ENCODE results near the gene FHOD1. TPM values are rescaled to one million over a fixed set of nuclear protein-coding genes. Genes with fewer than 3 reads are reported as not detected.

Gene FHOD1
- total and polyA plus RNA-seq, 9 of the 15 experiments (the other 6 are each of a cell fraction or from before 2014, with no cell fraction given), result 18.7 to 126 (median 32.3) TPM

DNA sequence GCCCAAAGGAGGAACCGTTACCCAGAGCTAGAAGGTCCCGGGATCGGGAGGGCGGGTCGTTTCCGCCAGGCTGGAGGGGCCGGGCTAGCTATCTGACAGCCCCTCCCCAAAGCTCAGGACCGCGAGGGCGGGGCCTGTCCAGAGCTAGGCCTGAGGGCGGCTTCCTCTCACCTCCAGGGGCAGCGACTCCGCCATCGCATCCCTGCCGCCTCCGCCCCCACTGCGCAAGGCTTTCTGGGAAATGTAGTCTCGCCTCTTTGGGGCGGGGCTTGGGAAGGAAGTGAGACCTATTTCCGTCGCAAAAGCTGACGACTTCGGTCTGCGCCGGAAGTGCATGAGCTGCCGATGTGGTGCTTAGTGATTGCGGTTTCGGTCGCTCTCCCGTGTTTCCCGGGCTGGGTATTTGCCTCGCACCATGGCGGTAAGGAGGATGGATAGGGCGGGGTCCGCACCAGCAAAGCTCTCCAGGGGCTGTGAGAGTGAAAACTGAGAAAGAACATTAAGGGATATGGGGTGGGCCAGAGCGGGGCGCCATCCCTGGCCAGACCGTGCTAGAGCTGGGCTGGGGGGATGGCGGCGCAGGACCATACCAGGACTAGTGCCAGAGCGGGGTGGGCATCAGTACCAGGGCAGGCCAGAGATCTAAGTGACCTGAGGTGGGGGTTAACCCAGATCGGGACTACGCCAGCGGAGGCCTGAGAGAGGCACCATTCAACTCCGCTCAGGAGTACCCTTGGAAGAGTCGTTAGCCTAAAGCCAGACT, 20.3 kb downstream of the FHOD1 start, which contains the start of gene TMEM208 (continued):
- TF ChIP-seq THRA (IDR thresholded peaks at IDR 0.05) (no peak), NR3C1 (CRISPR knock-in tag; IDR thresholded peaks at IDR 0.05) (no peak), ZNF584 (CRISPR knock-in tag; IDR thresholded peaks at IDR 0.05; ENCODE audit: low read depth) (no peak), LCOR (CRISPR knock-in tag; IDR thresholded peaks at IDR 0.05) (peak; percentile 83), ZNF398 (CRISPR knock-in tag; IDR thresholded peaks at IDR 0.05) (no peak), ZNF354B (CRISPR knock-in tag; IDR thresholded peaks at IDR 0.05) (no peak), ZNF41 (CRISPR knock-in tag; conservative IDR thresholded peaks at IDR 0.05) (no peak), ZNF146 (CRISPR knock-in tag; IDR thresholded peaks at IDR 0.05; ENCODE audit: unreplicated experiment) (no peak), IRF2 (CRISPR knock-in tag; IDR thresholded peaks at IDR 0.05) (no peak), ZNF75A (CRISPR knock-in tag; IDR thresholded peaks at IDR 0.05) (no peak), ZKSCAN8 (CRISPR knock-in tag; IDR thresholded peaks at IDR 0.05) (no peak), TFE3 (CRISPR knock-in tag; IDR thresholded peaks at IDR 0.05) (no peak), RBM22 (IDR thresholded peaks at IDR 0.05; ENCODE audit: low read depth, low read length, poor library complexity, severe bottlenecking) (no peak), FOXO4 (CRISPR knock-in tag; IDR thresholded peaks at IDR 0.05) (no peak), GMEB1 (CRISPR knock-in tag; IDR thresholded peaks at IDR 0.05) (0 out of 2 replicates have a peak, but pooled peaks have one; percentile 42), RBM34 (IDR thresholded peaks at IDR 0.05; ENCODE audit: borderline replicate concordance, insufficient read depth, low read length) (no peak), ZNF76 (CRISPR knock-in tag; IDR thresholded peaks at IDR 0.05; ENCODE audit: borderline replicate concordance) (no peak)
- TF ChIP-seq, protein P1, sequence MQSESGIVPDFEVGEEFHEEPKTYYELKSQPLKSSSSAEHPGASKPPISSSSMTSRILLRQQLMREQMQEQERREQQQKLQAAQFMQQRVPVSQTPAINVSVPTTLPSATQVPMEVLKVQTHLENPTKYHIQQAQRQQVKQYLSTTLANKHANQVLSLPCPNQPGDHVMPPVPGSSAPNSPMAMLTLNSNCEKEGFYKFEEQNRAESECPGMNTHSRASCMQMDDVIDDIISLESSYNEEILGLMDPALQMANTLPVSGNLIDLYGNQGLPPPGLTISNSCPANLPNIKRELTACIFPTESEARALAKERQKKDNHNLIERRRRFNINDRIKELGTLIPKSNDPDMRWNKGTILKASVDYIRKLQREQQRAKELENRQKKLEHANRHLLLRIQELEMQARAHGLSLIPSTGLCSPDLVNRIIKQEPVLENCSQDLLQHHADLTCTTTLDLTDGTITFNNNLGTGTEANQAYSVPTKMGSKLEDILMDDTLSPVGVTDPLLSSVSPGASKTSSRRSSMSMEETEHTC (IDR thresholded peaks at IDR 0.05), result no peak

All from K562 (cell line).